Fibroblast of skin of right quadriceps (primary cell): ENCODE measurements around the gene DCHS1.
A peak's percentile ranks its signal among the peaks of the same experiment; 100 is the strongest.

Experiments
- DNase-seq: peaks from one replicate; pipeline ENCODE4 v3.0.0-alpha.2; 2013

The DCHS1 gene

DNA sequence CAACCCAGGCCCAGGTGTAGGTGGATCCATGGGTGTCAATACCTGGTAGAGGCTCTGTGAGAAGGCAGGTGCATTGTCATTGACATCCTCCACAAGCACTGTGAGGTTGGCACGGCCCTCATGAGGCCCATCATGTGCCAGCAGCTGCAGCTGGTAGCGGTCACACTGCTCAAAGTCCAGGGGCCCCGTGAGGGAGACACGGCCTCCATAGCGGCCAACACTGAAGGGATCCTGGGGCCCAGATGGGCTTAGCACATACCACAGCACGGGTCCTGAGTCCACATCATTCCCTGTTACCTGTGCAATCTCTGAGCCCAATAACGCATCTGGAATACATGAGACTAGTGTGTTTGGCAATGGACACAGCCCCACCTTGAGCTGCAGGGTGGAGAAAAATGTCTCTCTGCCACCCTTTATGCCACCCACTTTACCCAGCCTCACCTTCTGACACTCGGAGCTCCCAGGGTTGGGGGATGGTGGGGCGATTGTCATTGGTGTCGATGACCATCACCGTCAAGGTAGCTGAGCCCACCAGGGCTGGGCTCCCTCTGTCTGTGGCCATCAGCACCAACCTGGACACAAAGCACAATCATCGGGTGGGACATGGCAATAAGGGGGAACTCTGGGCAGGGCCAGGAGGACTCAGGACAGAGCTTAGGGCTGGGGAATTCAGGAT is 30.3 kb downstream of the DCHS1 start:
- DNase-seq, result no peak

GRCh38 chr11:6623391-6624363 is 31.9 kb downstream of the DCHS1 start:
- no peak for DNase-seq

DNA sequence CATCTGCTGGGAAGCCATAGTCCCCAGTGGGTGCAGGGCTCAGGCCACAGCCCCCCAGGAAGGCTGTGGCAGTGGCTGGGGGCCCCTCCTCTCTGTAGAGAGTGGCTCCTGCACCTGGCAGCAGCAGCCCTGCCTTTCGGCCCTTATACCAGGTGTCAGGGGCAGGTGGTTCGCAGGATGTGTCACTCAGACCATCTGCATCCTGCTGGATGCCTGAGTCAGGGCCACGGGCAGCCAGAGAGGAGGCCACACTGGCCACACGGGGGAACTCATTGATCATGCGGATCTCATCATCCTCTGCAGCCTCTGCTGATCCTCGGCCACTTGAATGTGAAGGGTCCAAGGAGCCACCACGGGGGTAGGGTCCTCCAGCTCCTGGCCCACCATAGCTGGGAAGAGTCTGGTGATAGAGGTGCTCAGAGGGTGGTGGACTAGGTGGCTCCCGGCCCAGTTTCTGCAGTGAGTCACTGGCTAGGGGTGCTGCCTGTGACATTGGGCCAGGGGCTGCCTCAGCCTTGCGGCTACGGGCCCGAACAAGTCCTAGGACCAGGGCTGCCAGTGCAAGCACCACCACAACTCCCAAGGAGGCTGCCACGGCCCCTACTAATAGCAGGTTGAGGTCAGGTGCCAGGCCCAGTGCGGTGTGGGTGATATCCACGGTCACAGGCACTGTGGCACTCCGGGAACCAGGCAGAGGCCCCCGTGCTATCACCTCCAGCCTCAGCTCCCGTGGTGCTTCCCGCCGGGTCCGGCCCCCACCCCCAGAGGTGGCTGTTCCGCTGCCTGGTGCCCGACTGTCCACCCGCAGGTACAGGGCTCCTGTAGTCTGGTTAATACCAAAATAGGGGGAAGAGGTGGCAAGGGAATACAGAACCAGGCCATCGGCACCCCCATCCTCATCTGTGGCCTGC is 33.1 kb downstream of the DCHS1 start:
- DNase-seq, result no peak

DNA sequence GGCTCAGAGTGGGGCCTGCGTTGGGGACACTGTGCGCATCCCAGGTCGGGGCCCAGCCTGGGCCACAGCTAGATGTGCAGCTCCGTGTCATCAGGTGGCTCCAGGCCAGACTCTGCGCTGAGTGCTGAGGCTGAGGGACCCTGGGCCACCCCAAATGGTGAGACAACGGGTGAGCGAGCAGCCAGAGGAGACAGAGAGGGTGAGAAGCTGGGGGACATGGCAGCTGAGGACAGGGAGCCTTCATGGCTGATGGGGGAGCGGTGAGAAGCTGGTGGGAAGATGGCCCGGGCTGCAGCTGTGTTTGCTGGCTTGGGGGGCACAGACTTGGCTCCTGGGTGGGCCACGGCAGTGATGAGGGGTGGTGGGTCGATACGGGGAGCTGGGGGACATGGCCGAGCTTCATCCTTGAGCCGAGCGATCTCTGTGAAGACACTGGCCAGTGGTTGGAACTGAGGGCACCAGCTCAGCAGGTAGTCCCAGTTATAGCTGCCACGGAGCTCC is 33.8 kb downstream of the DCHS1 start:
- DNase-seq, result no peak

DNA sequence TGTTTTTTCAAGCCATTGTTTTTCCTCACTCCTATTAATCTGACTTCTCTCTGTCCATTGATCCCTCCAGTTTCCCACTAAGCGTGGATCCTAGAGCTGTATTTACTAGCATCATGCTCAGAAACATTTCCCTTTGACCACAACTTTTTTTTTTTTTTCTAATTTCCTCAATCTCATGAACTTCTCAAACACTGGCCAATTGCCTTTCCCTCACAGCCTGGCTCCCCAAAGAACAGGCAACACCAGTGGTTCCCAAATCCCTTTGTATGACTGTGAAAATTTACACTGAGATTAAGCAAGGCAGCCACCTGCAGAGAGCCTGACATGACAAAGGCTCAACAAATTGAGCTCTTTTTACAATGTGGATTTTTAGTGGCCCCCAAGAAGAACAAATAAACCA is 35.0 kb downstream of the DCHS1 start:
- DNase-seq, result no peak

GRCh38 chr11:6619004-6619745 is 36.4 kb downstream of the DCHS1 start, which contains the start of gene TPP1:
TSS of gene TPP1 (minus strand) at chr11:6619422. CDS start at chr11:6619400, 22 bp downstream.
- DNase-seq, result peak; percentile 94

- DNase-seq, result peak; percentile 85
These were observed 37.2 kb downstream of the DCHS1 start for GRCh38 chr11:6618117-6619003.

- DNase-seq, result no peak
These were observed 38.3 kb downstream of the DCHS1 start for GRCh38 chr11:6617315-6617781.

DNA sequence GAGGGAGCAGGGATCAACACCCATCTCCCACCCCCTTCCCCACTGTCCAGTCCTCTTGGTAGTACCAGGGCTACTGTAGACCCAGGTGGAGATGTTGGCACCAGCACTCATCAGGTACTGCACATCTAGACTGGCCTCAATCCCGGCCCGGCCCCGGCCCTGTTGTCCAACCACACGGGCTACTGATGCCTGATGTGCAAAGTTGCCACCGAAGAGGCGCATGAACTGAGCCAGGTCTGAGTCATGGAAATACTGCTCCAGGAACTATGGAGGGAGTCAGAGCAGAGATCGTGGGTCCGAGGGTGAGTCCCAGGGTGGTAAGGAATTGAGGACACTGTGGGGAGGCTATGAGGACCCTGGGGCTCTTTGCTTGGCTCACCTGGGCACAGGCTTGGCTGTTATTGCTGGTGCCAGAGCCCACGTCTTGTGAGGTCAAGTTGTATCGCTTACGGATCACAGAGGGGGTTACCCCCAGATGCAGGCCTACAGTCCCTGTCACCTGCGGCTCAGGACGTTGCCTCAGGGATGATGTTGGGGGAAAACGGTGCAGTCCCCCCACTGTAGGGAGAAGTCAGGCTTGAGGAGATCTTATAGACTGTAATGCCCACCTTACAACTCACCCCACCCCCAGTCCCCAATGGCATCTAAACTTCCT is 38.9 kb downstream of the DCHS1 start:
- no peak for DNase-seq

GRCh38 chr11:6615882-6616585 is 39.6 kb downstream of the DCHS1 start:
- peak; percentile 53 for DNase-seq

- no peak for DNase-seq
These were observed 40.6 kb downstream of the DCHS1 start for GRCh38 chr11:6615046-6615445.

- DNase-seq, result no peak
These were observed 41.2 kb downstream of the DCHS1 start for GRCh38 chr11:6614446-6614845.

DNA sequence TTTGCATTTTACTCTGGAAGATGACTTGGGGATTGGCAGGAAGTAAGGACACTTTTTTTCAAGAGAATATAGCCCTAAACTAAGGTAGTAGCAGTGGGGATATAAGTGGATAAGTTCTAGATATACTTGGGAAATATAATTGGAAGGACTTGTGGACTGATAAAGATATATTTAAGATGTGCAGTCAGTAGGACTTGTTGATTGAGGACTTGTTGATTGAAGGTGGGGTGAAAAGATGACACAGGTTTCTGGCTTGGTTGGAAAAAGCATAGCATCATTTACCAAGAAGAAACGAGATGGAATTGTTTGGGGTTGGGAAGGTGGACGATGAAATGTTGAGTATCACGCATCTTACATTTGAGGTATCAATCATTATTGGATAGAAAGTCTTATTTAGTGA is 42.1 kb downstream of the DCHS1 start:
- no peak for DNase-seq

- DNase-seq, result peak; percentile 97
These were observed 43.2 kb downstream of the DCHS1 start, which contains the start of gene TAF10 for GRCh38 chr11:6612213-6613041. TSS of gene TAF10 (minus strand) at chr11:6612216. CDS start at chr11:6612189, 27 bp downstream.

DNA sequence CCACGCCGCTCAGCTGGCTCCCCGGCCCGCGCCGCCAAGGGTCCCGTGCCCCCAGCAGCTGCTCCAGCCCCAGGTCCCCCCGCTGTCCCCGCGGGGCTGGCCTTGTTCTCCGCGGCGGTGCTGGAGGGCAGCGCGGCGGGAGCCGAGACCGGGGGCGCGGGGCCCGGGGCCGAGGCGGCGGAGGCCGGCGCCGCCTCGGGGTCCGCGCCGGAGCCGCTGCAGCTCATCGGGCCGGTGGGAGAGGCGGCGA is 43.7 kb downstream of the DCHS1 start:
- DNase-seq, result no peak

- peak; percentile 18 for DNase-seq
These were observed 44.3 kb downstream of the DCHS1 start for GRCh38 chr11:6611092-6611962.

GRCh38 chr11:6610591-6610990 is 45.0 kb downstream of the DCHS1 start:
- DNase-seq, result no peak
